CD4-positive, alpha-beta T cell treated with Interleukin-4 for 1 hour (primary cell): Measurements from ENCODE around the gene TAF11L14.
"Not testable (repeated sequence)": the region's sequence is repeated elsewhere in the genome, so short reads cannot be mapped to it uniquely, and the experiment has no call there.

Source experiments
- DNase-seq, 2 donors: peaks; one replicate each; pipeline ENCODE4 v3.0.0-alpha.2; 2020 to 2022

Gene TAF11L14

GRCh38 chr5:17634160-17634559 is at the start of gene TAF11L14:
TAF11L14 (plus strand) TSS chr5:17634460.
- no peak for DNase-seq

- not testable (repeated sequence) for DNase-seq
These were observed 48.6 kb upstream of the TAF11L14 start, which contains the start of gene TAF11L7 for GRCh38 chr5:17585658-17586057. TAF11L7 (minus strand) TSS chr5:17585758.

GRCh38 chr5:17590860-17591259 is 43.4 kb upstream of the TAF11L14 start, which contains the start of gene TAF11L8:
TAF11L8 (minus strand) TSS chr5:17590960.
- not testable (repeated sequence) for DNase-seq

GRCh38 chr5:17594255-17594654 is 40.0 kb upstream of the TAF11L14 start, which contains the start of gene TAF11L9:
TAF11L9 (minus strand) TSS chr5:17594394.
- DNase-seq = not testable (repeated sequence)

GRCh38 chr5:17597728-17598127 is 36.5 kb upstream of the TAF11L14 start, which contains the start of gene TAF11L10:
TAF11L10 (minus strand) TSS chr5:17597828.
- not testable (repeated sequence) for DNase-seq

- DNase-seq = not testable (repeated sequence)
These were observed 30.4 kb upstream of the TAF11L14 start, which contains the start of gene TAF11L11 for GRCh38 chr5:17603880-17604279. TAF11L11 (plus strand) TSS chr5:17604183.

GRCh38 chr5:17604951-17605350 is 29.3 kb upstream of the TAF11L14 start:
- no peak for DNase-seq

GRCh38 chr5:17607461-17607860 is 26.8 kb upstream of the TAF11L14 start:
- not testable (repeated sequence) for DNase-seq

GRCh38 chr5:17610092-17610491 is 24.2 kb upstream of the TAF11L14 start, which contains the start of gene TAF11L12:
TAF11L12 (plus strand) TSS chr5:17610392.
- DNase-seq = not testable (repeated sequence)

- no peak for DNase-seq
These were observed 19.2 kb upstream of the TAF11L14 start for GRCh38 chr5:17614872-17615605.

GRCh38 chr5:17619354-17619753 is 14.9 kb upstream of the TAF11L14 start:
- DNase-seq = no peak

GRCh38 chr5:17620627-17621026 is 13.6 kb upstream of the TAF11L14 start:
- no peak for DNase-seq

GRCh38 chr5:17625686-17626085 is 8.6 kb upstream of the TAF11L14 start:
- no peak for DNase-seq

- not testable (repeated sequence) for DNase-seq
These were observed 2.5 kb upstream of the TAF11L14 start, which contains the start of gene TAF11L13 for GRCh38 chr5:17631788-17632187. TAF11L13 (plus strand) TSS chr5:17632088.

- DNase-seq = not testable (repeated sequence)
These were observed 15.0 kb downstream of the TAF11L14 start for GRCh38 chr5:17649232-17649631.

GRCh38 chr5:17655201-17655759 is 21.0 kb downstream of the TAF11L14 start:
- DNase-seq = not testable (repeated sequence)

- DNase-seq = no peak
These were observed 21.7 kb downstream of the TAF11L14 start for GRCh38 chr5:17655921-17656320.

- no peak for DNase-seq
These were observed 28.9 kb downstream of the TAF11L14 start for GRCh38 chr5:17663182-17663581.

- DNase-seq = no peak
These were observed 31.6 kb downstream of the TAF11L14 start for GRCh38 chr5:17665836-17666235.

- DNase-seq = no peak
These were observed 32.5 kb downstream of the TAF11L14 start for GRCh38 chr5:17666726-17667235.

- no peak for DNase-seq
These were observed 36.1 kb downstream of the TAF11L14 start for GRCh38 chr5:17670353-17670752.

- DNase-seq = no peak
These were observed 44.6 kb downstream of the TAF11L14 start for GRCh38 chr5:17678751-17679324.

- no peak for DNase-seq
These were observed 45.4 kb downstream of the TAF11L14 start for GRCh38 chr5:17679597-17680203.
